ENCODE results near the gene CEMIP. TPM values are rescaled to one million over a fixed set of nuclear protein-coding genes. Genes with fewer than 3 reads are reported as not detected.

CEMIP gene
- total RNA-seq, 1 experiment from 2014 or later = 3.1 TPM

DNA sequence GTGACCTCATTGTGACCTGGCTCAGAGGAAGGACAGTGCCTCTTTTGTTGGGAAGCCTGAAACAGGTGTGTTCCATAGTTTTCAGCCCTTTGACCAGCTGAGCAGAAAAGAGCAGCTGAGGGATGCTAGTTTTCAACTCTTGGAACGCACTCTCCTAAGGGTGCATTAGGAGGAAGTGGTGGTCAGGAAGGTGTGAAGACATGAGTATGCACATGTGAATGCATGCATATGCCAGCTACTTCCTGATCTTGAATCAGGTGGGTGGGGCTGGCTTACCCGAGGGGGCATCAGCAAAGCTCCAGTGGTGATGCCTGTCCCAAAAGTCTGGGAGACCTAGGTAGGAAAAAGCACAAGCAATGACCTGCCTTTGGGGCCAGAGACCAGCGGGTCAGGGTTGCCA is 23.3 kb upstream of the CEMIP start:
- H3K9me3 ChIP-seq (ENCODE audit: low read length) = no peaks in the 10 kb centered on the region
- DNase-seq (no peak), ATAC-seq (no peak)
- no TSS peak for BruUV-seq (replicated peaks)
- no peaks in the 10 kb centered on the region for H4K20me1 ChIP-seq (ENCODE audit: low read length)
- no peak for TF ChIP-seq EZH2 (IDR thresholded peaks at IDR 0.05; ENCODE audit: low read length, unreplicated experiment)
- no peak overlapping the region for H3K9ac ChIP-seq (ENCODE audit: low read length)
- no peaks in the 10 kb centered on the region; the same call in 1 of the 2 replicates for H3K79me2 ChIP-seq (ENCODE audit: low read length)
- no peak overlapping the region for H3K27ac ChIP-seq (ENCODE audit: low read length)
- POLR2A ChIA-PET (ENCODE audit: unreplicated experiment) = no interaction called here
- H2AFZ ChIP-seq (ENCODE audit: low read length) = no peak overlapping the region
- H3K4me2 ChIP-seq (ENCODE audit: low read length) = no peak overlapping the region
- H3F3A ChIP-seq (ENCODE audit: low read length, unreplicated experiment) = no peaks in the 10 kb centered on the region
- H3K36me3 ChIP-seq (ENCODE audit: low read depth, low read length) = peaks cover 14% of the 10 kb centered on the region
- no peaks in the 10 kb centered on the region for H3K9me2 ChIP-seq (replicated peaks; ENCODE audit: low read length)
- H3K4me1 ChIP-seq (ENCODE audit: insufficient read depth, low read length) = no peaks in the 10 kb centered on the region
- no peaks in the 10 kb centered on the region for H3K27me3 ChIP-seq (ENCODE audit: low read length)
- intact Hi-C loops (cut with micrococcal nuclease) = no loop called here
- H3K4me3 ChIP-seq (ENCODE audit: low read length) = no peak overlapping the region
- CTCF ChIA-PET = no interaction called here

DNA sequence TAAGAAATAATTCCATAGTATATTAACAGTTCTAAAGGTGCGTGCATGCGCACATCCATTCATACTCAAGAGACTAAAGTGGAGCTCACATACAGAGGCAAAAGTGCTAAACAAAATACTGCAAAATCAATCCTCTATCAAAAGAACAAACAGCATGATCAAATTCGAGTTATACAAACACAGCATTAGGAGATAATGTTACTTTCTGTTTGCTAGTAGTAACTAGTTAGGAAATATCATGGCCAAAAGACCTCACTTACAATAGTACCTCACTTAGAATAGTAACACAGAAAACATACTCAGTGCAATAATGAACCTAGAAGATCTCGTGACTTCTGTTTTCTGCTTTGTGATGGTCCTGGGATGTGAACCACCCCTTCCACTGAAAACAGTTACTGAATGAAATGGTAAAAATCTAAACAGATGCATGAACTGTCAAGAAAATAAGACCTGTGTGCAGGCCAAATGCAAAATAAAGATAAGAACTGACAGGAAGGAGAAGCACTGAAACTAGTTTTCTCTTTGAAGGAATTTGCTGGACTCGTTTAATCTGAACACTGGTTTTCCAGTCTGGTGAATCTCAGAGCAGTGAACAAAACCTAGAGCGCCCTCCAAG is 20.9 kb upstream of the CEMIP start:
- H3K9me2 ChIP-seq (replicated peaks; ENCODE audit: low read length) = no peaks in the 10 kb centered on the region
- DNase-seq (no peak), ATAC-seq (no peak)
- no peaks in the 10 kb centered on the region for H3K27me3 ChIP-seq (ENCODE audit: low read length)
- no peak overlapping the region for H3K27ac ChIP-seq (ENCODE audit: low read length)
- H3F3A ChIP-seq (ENCODE audit: low read length, unreplicated experiment) = no peaks in the 10 kb centered on the region
- H4K20me1 ChIP-seq (ENCODE audit: low read length) = no peaks in the 10 kb centered on the region
- BruUV-seq (replicated peaks) = no TSS peak
- no peaks in the 10 kb centered on the region for H3K79me2 ChIP-seq (ENCODE audit: low read length)
- no peak overlapping the region for H3K9ac ChIP-seq (ENCODE audit: low read length)
- no peaks in the 10 kb centered on the region for H3K9me3 ChIP-seq (ENCODE audit: low read length)
- ChIA-PET POLR2A (ENCODE audit: unreplicated experiment) (no interaction called here), CTCF (no interaction called here)
- peaks cover 9% of the 10 kb centered on the region for H3K36me3 ChIP-seq (ENCODE audit: low read depth, low read length)
- H3K4me3 ChIP-seq (ENCODE audit: low read length) = no peak overlapping the region
- H2AFZ ChIP-seq (ENCODE audit: low read length) = no peak overlapping the region
- intact Hi-C loops (cut with micrococcal nuclease) = no loop called here
- H3K4me1 ChIP-seq (ENCODE audit: insufficient read depth, low read length) = no peaks in the 10 kb centered on the region
- H3K4me2 ChIP-seq (ENCODE audit: low read length) = no peak overlapping the region
- TF ChIP-seq EZH2 (IDR thresholded peaks at IDR 0.05; ENCODE audit: low read length, unreplicated experiment) (no peak), EZH2phosphoT487 (IDR thresholded peaks at IDR 0.05; ENCODE audit: borderline replicate concordance, low read length) (no peak)
- TF ChIP-seq, protein P1, sequence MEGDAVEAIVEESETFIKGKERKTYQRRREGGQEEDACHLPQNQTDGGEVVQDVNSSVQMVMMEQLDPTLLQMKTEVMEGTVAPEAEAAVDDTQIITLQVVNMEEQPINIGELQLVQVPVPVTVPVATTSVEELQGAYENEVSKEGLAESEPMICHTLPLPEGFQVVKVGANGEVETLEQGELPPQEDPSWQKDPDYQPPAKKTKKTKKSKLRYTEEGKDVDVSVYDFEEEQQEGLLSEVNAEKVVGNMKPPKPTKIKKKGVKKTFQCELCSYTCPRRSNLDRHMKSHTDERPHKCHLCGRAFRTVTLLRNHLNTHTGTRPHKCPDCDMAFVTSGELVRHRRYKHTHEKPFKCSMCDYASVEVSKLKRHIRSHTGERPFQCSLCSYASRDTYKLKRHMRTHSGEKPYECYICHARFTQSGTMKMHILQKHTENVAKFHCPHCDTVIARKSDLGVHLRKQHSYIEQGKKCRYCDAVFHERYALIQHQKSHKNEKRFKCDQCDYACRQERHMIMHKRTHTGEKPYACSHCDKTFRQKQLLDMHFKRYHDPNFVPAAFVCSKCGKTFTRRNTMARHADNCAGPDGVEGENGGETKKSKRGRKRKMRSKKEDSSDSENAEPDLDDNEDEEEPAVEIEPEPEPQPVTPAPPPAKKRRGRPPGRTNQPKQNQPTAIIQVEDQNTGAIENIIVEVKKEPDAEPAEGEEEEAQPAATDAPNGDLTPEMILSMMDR (conservative IDR thresholded peaks at IDR 0.05; ENCODE audit: low read depth, low read length) = no peak

DNA sequence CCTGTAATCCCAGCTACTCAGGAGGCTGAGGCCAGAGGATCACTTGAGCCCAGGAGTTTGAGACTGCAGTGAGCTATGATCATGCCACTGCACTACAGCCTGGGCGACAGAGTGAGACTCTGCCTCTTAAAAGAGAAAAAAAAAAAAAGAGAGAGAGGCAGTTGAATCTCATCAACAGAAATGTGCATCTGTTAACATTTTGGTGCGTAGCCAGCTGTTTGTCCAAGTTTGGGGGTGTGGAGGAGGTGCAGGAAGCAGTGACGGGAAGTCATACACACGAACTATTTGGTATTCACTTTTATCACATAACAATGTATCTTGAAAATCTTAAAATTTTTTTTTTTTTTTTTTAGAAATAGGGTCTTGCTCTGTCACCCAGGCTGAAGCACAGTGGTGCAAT is 18.2 kb upstream of the CEMIP start:
- Histone ChIP-seq H3K36me3 (ENCODE audit: low read depth, low read length) (no peaks in the 10 kb centered on the region; the same call in 1 of the 2 replicates), H3K4me1 (ENCODE audit: insufficient read depth, low read length) (no peaks in the 10 kb centered on the region), H4K20me1 (ENCODE audit: low read length) (no peaks in the 10 kb centered on the region), H3K9ac (ENCODE audit: low read length) (no peak overlapping the region), H2AFZ (ENCODE audit: low read length) (no peak overlapping the region), H3K4me3 (ENCODE audit: low read length) (no peak overlapping the region), H3K27ac (ENCODE audit: low read length) (no peak overlapping the region), H3K79me2 (ENCODE audit: low read length) (no peaks in the 10 kb centered on the region), H3K27me3 (ENCODE audit: low read length) (no peaks in the 10 kb centered on the region), H3K4me2 (ENCODE audit: low read length) (no peak overlapping the region), H3K9me3 (ENCODE audit: low read length) (no peaks in the 10 kb centered on the region), H3K9me2 (replicated peaks; ENCODE audit: low read length) (no peaks in the 10 kb centered on the region), H3F3A (ENCODE audit: low read length, unreplicated experiment) (no peaks in the 10 kb centered on the region)
- no TSS peak for BruUV-seq (replicated peaks)
- ATAC-seq (no peak), DNase-seq (no peak)
- ChIA-PET CTCF (no interaction called here), POLR2A (ENCODE audit: unreplicated experiment) (no interaction called here)
- no peak for TF ChIP-seq EZH2phosphoT487 (IDR thresholded peaks at IDR 0.05; ENCODE audit: borderline replicate concordance, low read length)
- TF ChIP-seq, protein P1 (conservative IDR thresholded peaks at IDR 0.05; ENCODE audit: low read depth, low read length) = no peak
- no peak for TF ChIP-seq EZH2 (IDR thresholded peaks at IDR 0.05; ENCODE audit: low read length, unreplicated experiment)
- intact Hi-C loops (cut with micrococcal nuclease) = no loop called here

Data from PC-3 (cell line).